ENCODE data around the gene CANT1. TPM values are rescaled to one million over a fixed set of nuclear protein-coding genes. Genes with fewer than 3 reads are reported as not detected.

Gene CANT1
- total RNA-seq, 1 experiment from 2014 or later, result 97.1 TPM

- POLR2A ChIA-PET, result no interaction called here
- RAD21 ChIA-PET (ENCODE audit: low non-redundant PET in 1 of 2, low total read pairs in 2 of 2, uncharacterized antibody in 2 of 2, unreplicated experiment in 2 of 2), result no interaction called here
- no peak overlapping the region for H3K9ac ChIP-seq (ENCODE audit: low read length)
Observed at GRCh38 chr17:79029327-79030009, 19.9 kb upstream of the CANT1 start.

More at GRCh38 chr17:79029327-79030009, 19.9 kb upstream of the CANT1 start:
- Histone ChIP-seq H3K36me3 (ENCODE audit: control insufficient read depth in 1 of 2, insufficient read depth in 2 of 2, low read length in 2 of 2) (no peaks in the 10 kb centered on the region), H3K27me3 (ENCODE audit: insufficient read depth, low read length) (no peaks in the 10 kb centered on the region), H3K9me3 (ENCODE audit: control insufficient read depth in 1 of 2, insufficient read depth in 1 of 2, low read depth in 1 of 2, low read length in 2 of 2) (no peaks in the 10 kb centered on the region), H3K4me2 (ENCODE audit: low read length) (no peak overlapping the region), H3K79me2 (ENCODE audit: insufficient read depth, low read length) (no peaks in the 10 kb centered on the region), H3K27ac (ENCODE audit: low read depth, low read length) (no peak overlapping the region), H2AFZ (ENCODE audit: low read depth, low read length, poor library complexity, severe bottlenecking) (no peak overlapping the region), H3K4me3 (replicated peaks in 1 of 2; ENCODE audit: low read depth in 1 of 2, low read length in 2 of 2) (no peak overlapping the region), H3K9me2 (ENCODE audit: insufficient read depth) (no peaks in the 10 kb centered on the region), H3K4me1 (ENCODE audit: control insufficient read depth in 1 of 2, insufficient read depth in 2 of 2, low read length in 2 of 2) (peaks cover 45 to 49% of the 10 kb centered on the region in 2 experiments), H4K20me1 (ENCODE audit: insufficient read depth) (no peaks in the 10 kb centered on the region)
- TF ChIP-seq SIN3A (IDR thresholded peaks at IDR 0.05; ENCODE audit: low read depth) (no peak), POLR2AphosphoS5 (IDR thresholded peaks at IDR 0.05; ENCODE audit: low read depth, low read length) (no peak), SP1 (IDR thresholded peaks at IDR 0.05; ENCODE audit: low read depth) (no peak), MAX (IDR thresholded peaks at IDR 0.05) (no peak), POLR2A (IDR thresholded peaks at IDR 0.05; ENCODE audit: borderline replicate concordance, extremely low read depth, insufficient read depth, insufficient read length) (no peak), YY1 (IDR thresholded peaks at IDR 0.05; ENCODE audit: extremely low read depth, insufficient replicate concordance, low read depth, low read length) (no peak), ZNF274 (IDR thresholded peaks at IDR 0.05; ENCODE audit: low read depth, low read length) (no peak), CEBPB (IDR thresholded peaks at IDR 0.05; ENCODE audit: low read depth) (no peak)
- TF ChIP-seq, protein P1, sequence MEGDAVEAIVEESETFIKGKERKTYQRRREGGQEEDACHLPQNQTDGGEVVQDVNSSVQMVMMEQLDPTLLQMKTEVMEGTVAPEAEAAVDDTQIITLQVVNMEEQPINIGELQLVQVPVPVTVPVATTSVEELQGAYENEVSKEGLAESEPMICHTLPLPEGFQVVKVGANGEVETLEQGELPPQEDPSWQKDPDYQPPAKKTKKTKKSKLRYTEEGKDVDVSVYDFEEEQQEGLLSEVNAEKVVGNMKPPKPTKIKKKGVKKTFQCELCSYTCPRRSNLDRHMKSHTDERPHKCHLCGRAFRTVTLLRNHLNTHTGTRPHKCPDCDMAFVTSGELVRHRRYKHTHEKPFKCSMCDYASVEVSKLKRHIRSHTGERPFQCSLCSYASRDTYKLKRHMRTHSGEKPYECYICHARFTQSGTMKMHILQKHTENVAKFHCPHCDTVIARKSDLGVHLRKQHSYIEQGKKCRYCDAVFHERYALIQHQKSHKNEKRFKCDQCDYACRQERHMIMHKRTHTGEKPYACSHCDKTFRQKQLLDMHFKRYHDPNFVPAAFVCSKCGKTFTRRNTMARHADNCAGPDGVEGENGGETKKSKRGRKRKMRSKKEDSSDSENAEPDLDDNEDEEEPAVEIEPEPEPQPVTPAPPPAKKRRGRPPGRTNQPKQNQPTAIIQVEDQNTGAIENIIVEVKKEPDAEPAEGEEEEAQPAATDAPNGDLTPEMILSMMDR (IDR thresholded peaks at IDR 0.05 in 2 of 3, conservative IDR thresholded peaks at IDR 0.05 in 1 of 3; ENCODE audit: borderline replicate concordance in 1 of 3, insufficient read depth in 1 of 3, low read depth in 2 of 3, low read length in 2 of 3), result no peak
- TF ChIP-seq, protein P2, sequence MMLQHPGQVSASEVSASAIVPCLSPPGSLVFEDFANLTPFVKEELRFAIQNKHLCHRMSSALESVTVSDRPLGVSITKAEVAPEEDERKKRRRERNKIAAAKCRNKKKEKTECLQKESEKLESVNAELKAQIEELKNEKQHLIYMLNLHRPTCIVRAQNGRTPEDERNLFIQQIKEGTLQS (IDR thresholded peaks at IDR 0.05), result no peak
- CTCF ChIA-PET, result interaction anchor here (1.3 to 5.0 kb wide), 5 partner anchors 7 to 55 kb away, joined by 3 to 44 read pairs (median 12); no protein-coding TSS in a partner anchor
- intact Hi-C loops (cut with micrococcal nuclease), result no loop called here
- ATAC-seq (no peak), DNase-seq (ENCODE audit: low read depth, low spot score) (no peak)
- BruUV-seq (replicated peaks), result no TSS peak

All from HCT116 (cell line).